Amniotic epithelial cell (primary cell): ENCODE data around the gene GRHL3.

ENCODE experiments used
- DNase-seq: peaks from one replicate; pipeline ENCODE4 v3.0.0-alpha.2; 2010; ENCODE audit warnings: low read depth

Gene GRHL3

DNA sequence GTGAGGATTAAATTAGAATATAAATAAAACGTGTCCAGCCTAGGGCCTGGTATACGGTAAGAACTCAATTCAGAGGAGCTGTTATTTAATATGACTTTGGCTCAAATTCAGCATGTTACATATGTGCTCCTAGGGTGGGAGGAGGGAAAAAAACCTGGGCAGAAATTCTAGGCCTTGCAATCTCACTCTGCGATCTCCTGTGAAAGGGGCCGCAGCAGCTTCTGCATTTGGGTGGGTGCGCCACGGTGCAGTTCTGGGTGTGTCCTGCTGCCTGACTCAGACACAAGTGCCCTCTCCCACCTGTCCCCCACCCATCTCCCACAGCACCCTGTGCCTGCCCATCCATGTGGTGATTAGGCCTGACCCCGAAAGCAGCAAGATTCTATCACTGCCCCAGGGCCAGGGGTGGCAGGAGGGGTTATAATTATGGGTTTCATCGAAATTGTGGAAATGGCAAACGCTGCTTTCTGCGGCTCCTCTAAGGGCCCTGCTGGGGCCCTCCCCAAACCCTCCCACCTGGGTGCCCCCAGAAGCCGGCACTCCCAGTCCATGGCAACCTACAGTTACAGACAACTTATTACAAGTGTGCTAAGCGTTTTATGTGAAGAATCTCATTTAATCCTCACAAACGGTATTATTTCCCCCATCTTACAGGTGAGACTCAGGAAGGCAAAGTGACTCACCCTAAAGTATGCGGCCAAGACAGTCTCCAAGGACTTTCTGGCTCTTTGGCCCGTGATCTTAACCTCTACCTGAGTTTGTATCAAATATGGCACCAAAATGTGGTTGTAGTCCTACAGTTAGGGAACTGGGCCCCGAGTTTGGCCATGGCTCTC, 25.5 kb upstream of the GRHL3 start:
- no peak for DNase-seq

DNA sequence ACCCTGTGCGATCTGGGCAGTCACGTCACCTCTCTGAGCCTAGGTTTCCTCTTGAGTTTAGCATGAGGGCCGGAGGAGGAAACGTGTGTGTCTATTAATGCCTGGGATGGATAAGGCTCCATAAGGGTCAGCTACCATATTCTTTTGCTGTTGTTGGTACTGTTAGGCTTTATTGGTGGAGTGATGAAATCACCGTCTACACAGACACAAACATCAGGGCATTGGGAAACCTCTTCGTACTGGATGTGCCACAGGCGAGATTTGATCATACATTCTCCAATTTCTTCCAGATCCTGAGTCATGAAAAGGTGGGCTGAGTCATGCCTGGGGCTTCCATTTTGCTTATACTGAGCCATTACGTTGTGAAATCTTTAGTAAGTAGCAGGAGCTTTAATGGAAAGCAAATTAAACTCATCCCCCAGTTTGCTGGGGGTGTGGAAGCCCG, 24.9 kb upstream of the GRHL3 start:
- DNase-seq = peak; percentile 100

DNA sequence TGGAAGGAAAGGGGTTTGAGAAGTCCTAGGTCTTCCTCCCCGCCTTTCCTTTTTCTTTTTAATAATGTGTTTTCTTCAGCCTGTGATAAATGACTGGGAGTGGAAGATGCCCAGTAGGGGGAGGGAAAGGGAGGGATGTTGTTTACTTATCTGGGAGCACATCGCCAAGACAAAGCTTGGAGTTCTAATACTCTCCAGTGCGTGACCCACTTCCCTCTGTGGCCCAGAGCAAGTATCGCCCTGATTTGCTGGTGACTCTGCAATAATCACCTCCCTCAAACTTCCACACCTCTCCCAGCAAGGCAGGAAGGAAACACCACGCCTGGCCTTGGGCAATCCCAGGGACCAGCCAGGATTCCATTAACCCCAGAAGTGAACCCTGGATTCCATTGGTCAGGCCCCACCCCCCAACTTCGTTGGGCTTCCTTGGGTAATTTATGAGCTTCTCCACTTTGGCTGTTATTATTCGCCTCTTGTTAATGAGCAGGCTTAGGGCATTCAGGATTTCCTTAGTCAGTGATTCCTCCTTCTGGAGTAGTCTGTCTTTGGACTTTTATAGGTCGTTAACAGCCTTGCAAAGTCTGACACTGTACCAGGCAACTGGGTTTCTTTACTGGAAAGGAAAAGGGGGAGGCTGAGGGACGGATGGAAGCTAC, 24.3 kb upstream of the GRHL3 start:
- peak; percentile 95 for DNase-seq

DNA sequence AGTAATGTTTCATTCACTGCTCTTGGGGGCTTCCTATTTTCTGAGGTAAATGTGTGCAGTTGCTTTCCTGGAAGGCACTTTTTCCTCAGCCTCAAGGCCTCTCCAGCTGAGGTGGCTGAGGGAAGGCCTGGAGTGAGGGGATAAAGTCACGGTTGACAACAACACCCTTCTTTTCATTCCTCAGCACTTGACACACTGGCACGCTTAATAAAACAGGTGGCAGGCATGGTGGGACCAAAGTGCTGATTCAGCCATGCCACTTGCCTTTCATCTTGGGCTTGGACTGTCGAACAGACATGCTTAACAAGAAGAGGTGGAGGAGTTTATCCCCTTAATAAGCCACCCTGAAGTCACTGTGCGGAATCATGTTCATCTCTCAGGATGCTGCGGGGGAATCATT, 23.6 kb upstream of the GRHL3 start:
- no peak for DNase-seq

DNA sequence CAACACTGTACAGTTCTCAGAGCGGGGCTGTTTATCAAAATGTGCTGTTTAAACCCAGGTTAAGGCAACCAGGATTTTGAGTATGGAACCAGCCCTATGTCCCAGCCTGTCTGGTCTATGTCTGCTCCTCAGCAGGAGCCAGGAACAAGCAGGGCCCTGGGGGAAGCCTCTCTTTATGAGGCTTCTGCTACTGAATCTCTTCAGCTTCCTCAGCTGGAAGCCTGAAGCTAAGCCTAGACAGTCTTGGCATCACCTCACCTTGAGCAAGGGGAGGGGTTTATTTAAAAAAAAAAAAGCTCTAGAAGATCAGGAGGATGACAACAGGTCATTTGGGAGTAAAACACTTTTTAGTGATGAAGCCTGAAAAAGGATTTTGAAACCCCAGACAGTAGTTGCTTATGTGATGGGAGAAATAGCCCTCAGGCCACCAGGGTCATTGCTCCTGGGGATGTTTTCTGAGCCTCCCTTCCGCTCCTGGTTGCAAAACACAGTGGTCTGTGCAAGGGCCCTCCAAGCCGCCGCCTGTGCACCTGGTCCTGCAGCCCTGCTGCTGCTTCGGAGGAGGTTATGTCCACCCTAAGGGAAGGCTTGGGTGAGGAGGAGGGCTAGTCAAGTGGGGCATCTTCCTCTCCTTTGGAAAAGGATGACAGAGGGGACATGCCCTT, 21.8 kb upstream of the GRHL3 start:
- no peak for DNase-seq

DNA sequence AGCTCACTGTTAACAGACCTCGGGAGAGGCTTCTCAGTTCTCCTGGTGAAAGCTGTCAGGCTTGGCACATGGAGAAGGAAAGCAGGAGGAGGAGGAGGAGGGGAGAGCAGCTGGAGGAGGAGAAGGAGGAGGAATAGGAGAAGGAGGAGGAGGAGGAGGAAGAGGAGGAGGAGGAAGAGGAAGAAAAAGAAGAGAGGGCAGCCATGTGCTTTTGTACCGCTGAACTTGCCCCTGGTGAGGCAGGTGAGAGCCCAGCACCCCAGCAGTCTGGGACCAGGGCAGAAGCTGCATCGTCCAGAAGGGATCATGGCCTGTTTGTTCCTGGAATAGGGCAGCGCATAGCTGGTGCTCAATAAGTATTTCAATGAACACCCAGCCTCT, 21.3 kb upstream of the GRHL3 start:
- DNase-seq = no peak

DNA sequence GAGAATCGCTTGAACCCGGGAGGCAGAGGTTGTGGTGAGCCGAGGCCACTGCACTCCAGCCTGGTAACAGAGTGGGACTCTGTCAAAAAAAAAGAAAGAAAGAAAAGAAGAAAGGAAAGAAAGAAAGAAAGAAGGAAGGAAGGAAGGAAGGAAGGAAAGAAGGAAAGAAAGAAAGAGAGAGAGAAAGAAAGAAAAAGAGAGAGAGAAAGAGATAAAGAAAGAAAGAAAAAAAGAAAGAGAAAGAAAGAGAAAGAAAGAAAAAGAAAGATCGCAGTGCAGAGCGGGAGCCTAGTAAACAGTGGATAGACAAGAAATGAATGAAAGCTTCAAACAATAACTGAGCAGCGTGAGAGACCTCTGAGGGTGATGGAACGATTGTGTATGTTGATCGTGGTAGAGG, 20.6 kb upstream of the GRHL3 start:
- DNase-seq = no peak

DNA sequence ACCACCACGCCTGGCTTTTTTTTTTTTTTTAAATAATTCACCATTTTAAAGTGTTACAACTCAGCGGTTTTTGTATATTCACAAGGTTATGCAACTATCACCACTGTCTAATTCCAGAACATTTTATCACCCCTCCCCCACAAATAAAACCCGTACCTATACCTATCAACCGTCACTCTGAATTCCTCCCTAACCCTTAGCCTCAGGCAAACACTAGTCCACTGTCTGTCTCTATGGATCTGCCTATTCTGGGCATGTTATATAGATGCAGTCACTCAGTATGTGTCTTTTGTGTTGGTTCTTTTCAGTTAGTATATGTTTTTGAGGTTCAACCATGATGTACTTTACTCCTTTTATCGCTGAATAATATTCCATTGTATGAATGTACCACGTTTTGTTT, 19.3 kb upstream of the GRHL3 start:
- DNase-seq = no peak

DNA sequence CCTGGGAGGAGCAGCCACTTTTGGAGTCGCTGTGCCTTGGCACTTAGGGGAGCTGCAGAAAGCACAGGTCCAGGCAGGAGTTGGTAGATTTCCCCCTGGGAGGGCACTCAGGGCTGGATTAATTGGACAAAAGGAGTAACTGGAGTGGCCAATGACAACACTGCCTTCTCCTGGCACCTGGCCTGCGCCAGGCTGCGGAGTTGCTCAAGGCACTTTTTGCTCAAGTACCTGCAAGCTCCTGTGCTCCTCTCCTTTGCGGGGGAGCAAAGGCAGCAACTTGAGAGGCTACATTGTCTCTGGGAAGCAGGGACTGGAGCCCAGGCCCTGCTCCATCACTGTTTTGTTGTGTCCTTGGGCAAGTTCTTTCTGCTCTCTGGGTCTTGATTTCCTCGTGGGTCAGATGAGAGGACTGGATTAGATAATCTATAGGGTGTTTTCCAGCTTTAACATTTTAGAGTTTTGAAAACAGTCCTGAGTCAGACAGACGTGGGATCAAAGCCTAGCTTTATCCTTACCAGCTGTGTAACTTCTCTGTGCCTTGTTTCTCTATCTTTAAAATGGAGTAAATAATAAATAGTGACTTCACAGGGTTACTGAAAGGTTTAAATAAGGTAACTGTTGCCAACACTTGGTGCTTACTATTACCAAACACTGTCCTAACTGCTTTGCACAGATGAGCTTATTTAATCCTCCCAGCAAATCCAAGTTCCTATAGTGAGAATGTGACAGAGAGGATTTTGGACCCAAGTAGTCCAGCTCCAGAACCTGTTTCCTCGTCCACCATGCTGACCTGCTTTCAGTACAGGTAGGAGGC, 18.0 kb upstream of the GRHL3 start:
- DNase-seq = no peak

DNA sequence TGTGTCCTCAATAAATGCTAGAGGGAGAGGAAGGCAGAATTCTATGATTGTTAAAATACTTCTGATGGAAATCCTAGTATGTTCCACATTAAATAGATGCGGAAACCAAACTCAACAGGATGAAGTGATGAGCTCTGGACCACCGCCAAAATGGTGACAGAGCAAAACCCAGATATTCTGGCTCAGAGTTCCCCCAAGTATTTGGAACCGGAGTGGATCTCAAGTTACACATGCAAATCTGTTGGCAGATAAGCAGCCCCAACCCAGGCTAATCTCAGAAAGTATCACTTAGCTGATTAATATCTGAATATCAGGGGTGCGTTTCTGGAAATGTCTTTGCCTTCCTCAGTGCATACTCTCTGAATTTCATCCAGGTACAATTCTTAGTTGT, 17.4 kb upstream of the GRHL3 start:
- DNase-seq = no peak

DNA sequence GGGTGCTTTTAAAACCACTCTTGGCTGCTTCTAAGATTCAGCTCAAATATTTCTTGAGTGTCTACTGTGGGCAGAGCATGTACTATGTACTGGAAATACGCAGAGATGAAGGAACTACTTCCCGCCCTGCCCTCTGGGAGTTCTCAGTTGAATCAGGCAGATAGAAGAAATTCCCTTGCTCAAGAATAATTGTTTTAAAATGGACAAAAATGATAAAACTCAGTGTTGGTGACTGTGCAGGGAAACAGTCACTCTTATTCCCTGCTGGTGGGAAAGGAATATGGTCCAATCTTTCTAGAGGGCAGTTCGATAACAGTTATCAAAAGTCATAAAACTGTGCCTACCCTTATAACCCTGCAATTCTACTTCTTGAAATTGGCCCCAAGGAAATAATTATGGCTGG, 16.9 kb upstream of the GRHL3 start:
- DNase-seq = no peak

DNA sequence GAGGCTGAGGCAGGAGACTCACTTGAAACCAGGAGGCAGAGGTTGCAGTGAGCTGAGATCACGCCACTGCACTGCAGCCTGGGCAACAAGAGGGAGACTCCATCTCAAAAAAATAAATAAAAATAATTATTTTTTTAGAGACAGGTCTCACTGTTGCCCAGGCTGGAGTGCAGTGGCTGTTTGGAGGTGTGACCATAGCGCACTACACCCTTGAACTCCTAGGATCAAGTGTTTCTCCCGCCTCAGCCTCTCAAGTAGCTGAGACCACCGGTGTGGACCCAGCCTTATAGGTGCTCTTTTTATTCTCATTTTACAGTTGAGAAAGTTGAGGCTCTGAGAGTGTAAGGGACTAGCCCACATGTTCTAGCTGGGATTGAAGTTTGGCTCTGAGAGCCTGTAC, 15.6 kb upstream of the GRHL3 start:
- DNase-seq = no peak

DNA sequence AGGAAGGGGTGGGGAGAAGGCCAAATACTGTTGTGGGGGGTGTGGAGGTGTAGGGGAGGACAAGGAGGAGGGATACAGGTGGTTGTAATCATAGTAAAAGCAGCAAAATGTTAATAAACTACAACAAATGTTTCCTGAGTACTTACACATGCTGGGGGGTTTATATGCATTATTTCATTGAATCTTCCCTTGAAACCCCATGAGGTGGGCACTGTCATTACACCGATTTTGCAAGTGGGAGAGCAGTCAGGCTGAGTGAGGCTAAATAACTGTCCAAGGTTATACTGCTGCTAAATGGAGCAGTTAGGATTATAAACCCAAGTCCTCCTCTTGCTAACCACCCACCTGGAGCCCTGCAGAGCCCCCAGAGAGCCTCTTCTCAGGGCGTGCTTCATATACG, 14.4 kb upstream of the GRHL3 start:
- DNase-seq = no peak

DNA sequence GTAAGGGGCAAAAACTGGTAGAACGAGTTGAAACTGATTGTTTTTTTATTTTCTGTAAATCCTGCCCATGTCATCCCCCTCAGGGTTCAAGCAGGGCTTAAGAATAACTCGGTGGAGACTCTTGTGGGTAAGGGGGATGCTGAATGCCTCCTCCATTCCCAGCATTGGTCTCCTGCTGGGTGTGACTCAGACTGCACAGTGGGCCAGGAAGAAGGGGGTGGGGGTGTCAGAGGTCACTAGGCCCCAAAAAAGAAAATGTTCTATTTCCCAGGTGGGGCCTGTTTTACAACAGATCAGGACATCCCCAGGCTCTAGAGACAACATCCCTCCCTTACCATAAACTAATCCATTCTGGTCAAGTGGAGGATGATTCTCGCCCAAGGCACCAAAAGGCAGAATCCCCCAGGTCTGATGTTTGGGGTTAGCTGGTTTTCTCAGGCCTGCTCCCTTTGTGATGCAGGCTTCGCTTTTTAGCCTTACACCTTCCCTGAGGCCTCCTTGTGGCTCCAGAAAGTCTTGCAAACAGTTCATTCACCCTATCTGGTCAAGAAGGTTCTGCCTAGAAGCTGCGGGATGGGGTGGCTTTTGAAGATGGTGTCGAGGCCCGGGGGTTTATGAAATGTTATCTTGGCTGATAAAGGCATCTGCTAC, 10.7 kb upstream of the GRHL3 start:
- DNase-seq = peak; percentile 30

DNA sequence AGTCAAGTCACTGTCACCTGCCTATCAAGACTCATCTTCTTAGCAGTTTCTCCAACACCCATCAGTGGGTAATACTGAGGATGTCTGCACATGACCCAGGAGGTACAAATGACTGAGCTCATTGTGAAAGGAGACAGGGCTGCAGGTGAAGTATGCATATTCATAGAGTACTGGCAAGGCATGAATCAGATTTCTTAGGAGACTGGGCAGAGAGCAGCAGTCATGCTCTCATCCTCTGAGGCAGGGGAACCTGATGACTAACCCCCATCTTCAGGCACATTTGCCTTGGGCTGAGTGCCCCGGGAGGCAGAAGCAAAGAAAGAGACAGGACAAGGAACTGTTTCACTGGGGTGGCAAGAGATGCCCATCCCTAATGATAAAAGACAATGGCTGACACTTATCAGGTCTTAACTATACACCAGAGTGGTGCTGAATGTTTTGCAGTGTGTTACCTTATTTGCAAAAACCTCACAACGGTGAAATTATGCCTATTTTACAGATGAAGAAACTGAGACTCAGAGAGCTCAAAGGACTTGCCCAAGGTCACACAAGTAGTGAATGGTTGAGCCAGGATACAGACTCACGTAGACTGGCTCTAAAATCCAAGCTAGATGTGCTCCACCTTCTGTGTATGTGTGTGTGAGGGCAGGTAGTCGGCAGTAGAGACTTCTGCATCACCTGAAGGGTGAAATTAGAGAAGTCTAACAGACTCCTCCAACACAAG, 9.2 kb upstream of the GRHL3 start:
- DNase-seq = no peak

DNA sequence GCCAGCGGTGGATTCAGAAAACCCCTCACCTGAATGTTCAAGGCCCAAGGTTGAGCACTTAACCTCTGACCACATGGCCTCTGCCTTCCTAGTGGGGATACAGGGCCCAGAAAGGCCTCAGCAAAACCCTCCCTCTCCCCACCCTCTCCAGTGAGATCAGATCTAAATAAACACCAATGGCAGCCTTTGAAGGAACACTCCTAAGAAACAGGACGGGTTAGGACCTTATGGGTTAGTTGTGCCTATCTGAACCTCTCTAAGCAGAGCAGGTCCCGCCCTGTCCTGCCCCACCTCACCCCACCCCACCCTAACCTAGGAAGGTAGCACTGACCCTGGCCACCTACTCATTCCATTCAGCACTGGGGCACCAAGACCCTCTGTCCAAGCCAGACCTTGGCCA, 7.9 kb upstream of the GRHL3 start:
- DNase-seq = no peak

DNA sequence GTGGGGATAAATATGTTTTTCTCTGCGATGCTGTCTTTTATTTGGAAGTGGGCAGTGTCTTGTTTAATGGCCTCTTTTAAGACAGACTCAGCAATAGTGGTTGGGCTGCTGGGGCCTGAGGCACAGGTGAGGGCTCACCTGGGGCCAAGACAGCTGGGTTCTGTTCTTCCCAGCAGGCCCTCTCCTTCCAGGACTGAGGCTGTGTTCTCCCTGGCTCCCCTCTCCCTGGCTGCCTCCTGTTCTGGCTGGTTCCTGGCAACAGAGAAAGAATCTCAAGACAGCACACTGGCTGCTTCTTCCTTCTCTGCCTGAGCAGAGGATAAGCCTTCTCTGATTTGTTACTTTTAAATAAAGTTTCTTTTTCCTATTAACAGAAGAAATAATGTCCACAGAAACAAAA, 7.4 kb upstream of the GRHL3 start:
- no peak for DNase-seq

DNA sequence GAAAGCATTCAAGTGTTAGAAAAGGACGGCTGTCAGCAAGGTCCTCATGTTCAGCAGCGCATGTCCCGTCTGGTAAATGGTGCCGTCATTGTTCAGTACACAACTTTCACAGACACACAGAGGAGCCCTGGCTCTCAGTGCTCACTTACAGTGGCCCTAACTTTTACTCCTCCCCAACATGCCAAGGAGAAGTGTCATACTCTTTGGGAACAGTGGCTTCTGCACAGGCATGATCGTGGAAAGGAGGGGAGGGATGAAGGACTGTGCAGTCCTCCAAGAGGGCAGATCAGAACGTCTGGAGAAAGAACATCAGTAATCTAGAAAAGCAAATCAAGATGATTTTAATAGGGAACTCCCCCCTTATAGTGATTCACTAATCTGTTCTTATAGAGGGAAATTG, 3.8 kb upstream of the GRHL3 start:
- DNase-seq = no peak

DNA sequence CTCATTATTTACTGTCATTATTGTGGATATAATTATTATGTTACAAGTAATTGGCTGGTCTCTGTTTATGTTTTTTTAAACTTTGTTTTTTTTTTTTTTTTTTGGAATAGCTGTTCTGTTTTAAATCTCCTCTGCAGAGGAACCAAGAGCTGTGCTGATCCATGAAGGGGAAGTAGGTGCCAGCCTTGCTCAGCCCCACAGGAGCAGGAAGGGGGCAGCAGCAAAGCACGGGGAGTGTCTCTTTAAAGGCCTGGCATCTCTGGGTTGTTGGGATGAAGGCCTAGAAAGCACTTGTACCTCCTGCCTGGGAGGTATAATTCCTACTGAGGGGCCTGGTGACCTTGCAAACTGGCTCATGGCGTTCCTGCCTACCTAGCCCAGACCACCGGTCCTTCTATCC, 2.5 kb upstream of the GRHL3 start:
- DNase-seq = no peak

DNA sequence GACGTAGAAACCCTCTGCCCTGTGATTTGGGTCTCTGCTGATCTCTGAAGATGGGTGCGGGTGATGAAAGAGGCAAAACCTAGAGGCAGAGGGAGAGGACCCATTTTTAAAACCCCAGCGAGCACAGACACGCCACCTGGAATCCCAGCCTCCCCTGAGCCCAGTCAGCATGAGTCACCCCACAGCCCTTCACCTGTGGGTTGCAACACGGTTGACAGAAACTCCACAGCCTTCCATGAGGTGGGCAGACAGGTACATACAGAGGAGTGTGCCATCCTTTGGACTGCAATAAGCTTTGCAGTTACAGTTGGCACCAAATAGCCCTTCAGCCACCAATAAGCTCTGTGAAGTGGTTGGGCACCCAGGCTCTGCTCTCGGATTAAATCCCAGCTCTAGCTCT, 2.1 kb upstream of the GRHL3 start:
- DNase-seq = no peak

DNA sequence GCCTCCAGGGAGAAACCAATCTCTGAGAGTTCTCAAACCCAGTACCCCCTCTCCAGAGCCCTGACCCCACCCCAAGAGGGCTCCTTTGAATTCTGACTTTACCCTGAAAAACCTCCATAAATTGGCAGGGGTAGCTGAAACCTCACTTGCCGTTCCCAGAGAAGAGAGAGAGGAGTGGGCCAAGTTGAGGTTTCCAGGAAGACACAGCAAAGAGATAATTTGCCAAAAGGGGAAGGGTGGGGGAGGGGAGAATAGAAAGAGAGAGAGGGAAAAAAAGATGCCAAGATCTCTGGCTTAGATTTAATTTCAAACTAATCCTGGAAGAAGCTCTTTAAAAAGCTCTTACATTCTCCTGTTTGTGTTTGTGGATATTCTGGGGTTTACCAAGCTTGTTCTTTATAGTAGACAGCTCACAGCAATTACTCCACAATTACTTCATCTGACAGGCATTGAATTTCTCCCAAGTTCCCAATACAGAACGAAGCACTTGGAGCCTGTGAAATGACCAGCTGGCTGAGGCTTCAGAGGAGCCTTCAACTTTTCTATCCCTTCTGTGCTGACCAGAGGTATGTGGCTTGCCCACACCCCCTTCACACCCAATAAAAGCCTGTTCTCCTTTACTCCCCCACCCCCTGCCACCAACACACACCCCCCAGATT, 1.1 kb upstream of the GRHL3 start:
- DNase-seq = peak; percentile 59
